ENCODE measurements around the gene SCCPDH.

Gene SCCPDH

DNA sequence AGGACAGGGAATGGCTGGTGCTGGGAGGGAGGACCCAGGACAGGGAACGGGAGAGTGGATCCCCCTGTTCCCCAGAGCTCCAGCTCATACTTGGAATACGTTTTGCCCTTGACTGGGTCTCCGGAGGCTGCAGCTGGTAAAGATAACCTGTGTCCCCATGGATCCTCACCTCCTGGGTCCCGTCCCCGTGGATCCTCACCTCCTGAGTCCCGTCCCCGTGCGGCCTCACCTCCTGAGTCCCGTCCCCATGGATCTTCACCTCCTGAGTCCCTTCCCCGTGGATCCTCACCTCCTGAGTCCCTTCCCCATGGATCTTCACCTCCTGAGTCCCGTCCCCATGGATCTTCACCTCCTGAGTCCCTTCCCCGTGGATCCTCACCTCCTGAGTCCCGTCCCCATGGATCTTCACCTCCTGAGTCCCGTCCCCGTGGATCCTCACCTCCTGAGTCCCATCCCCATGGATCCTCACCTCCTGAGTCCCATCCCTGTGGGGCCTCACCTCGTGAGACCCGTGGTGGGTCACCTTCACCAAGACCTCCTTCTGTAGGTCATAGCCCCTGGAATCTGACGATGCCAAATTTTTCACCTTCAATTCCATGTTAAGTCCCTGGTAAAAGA lies 61.4 kb downstream of the SCCPDH start:
- DNase-seq (ENCODE audit: low read depth, low spot score) = no peak

- no peak for DNase-seq (ENCODE audit: low read depth, low spot score)
Measured at GRCh38 chr1:246786606-246787238, 62.5 kb downstream of the SCCPDH start.

DNA sequence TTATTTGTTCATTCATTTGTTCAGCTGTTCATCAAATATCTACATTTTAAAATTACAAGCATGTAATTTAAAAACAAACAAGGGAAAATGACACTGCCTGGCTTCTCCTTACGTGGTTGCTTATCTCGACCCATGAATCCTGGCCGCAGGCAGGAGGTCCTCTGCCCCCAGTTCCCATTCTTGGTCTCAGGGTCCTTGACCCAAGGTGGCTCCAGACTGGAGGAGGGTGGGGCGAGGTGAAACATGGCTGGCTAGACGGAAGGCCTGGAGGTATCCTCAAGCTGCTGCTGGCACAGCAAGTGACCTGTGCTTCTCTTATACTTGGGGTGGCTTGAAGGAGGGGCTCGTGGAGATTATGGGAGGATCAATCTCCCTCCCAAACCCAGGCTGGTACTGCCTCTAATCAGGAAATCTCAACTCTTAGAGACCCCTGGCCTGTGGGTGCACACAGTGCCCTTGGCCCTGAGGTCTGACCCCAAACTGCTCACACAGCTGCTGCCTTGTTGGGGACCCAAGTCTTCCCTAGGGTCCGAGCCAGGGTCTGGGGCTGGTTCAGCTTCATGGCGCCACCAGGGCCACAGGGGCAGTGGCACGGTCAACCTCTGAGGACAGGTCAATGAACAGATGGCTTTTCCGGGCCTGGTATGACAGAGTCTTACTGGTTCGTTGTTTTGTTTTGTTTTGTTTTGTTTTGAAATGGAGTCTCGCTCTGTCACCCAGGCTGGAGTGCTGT lies 63.7 kb downstream of the SCCPDH start:
- DNase-seq (ENCODE audit: low read depth, low spot score) = no peak

DNA sequence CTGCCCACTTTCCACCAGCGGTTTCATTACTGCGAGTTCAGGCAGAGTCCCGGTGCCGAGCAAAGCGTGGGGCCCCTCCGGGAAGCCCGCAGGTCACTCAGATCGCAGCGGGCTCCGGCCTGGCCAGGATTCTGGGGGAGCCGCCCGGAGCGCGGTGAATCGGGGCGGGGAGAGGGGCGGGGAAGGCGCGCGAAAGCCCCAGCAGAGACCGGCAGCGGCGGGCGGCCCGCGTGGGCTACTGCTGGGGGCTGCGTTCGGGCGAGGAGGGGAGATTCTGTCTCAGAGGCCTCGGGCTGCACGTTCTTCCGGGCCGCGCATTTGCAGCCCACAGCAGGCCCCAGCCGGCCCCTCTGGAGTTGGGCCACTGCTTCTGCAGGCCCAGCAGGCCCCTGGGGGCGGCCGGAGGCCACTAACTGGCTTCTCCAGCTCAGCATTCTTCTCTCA lies 64.7 kb downstream of the SCCPDH start:
- no peak for DNase-seq (ENCODE audit: low read depth, low spot score)

DNA sequence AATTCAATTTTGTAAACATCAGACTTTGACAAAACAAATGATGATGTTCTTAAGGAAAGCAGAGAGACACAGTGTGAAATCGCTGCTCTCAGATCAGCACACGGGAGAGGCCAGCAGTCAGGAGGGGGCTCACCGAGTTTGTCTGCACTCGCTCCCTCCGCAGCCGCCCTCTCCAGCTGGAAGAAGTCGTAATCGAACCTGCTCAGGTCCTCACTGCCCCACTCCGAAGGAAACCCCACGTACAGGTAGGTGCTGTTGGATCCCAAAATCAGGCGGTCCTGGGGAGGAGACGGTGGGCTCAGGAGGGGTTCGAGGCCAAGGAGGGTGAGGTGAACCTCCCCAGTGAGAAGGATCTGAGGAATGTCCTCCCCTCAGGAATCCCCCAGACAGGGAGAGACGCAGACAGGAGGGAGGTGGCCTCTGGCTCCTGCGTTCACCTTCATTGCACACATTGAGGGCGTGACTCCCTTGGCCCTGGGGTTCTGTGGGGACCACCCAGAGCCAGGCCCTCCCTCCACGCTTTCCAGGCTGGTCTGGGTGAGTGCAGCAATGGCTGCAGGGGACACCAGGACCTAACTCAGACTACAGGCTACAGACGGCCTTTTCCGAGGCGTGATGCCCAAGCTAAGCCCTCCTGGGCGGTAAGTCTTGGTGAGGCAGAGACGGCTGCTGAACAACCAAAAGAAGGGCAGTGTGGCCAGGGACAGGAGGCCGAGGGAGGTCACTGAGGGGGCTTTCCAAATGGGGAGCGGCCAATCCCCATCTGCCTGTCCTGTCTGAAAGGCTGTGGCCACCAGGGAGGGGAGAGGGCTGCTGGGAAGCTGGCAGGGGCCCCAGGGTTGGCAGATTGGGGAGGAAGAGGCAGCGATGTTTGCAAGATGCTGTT lies 65.5 kb downstream of the SCCPDH start:
- DNase-seq (ENCODE audit: low read depth, low spot score) = no peak

- DNase-seq (ENCODE audit: low read depth, low spot score) = no peak
Measured at GRCh38 chr1:246790364-246790763, 66.2 kb downstream of the SCCPDH start.

GRCh38 chr1:246790833-246791232 lies 66.6 kb downstream of the SCCPDH start:
- DNase-seq (ENCODE audit: low read depth, low spot score) = no peak

GRCh38 chr1:246791303-246791918 lies 67.2 kb downstream of the SCCPDH start:
- no peak for DNase-seq (ENCODE audit: low read depth, low spot score)

- DNase-seq (ENCODE audit: low read depth, low spot score) = no peak
Measured at GRCh38 chr1:246792603-246793002, 68.4 kb downstream of the SCCPDH start.

GRCh38 chr1:246793356-246793896 lies 69.2 kb downstream of the SCCPDH start:
- DNase-seq (ENCODE audit: low read depth, low spot score) = no peak

DNA sequence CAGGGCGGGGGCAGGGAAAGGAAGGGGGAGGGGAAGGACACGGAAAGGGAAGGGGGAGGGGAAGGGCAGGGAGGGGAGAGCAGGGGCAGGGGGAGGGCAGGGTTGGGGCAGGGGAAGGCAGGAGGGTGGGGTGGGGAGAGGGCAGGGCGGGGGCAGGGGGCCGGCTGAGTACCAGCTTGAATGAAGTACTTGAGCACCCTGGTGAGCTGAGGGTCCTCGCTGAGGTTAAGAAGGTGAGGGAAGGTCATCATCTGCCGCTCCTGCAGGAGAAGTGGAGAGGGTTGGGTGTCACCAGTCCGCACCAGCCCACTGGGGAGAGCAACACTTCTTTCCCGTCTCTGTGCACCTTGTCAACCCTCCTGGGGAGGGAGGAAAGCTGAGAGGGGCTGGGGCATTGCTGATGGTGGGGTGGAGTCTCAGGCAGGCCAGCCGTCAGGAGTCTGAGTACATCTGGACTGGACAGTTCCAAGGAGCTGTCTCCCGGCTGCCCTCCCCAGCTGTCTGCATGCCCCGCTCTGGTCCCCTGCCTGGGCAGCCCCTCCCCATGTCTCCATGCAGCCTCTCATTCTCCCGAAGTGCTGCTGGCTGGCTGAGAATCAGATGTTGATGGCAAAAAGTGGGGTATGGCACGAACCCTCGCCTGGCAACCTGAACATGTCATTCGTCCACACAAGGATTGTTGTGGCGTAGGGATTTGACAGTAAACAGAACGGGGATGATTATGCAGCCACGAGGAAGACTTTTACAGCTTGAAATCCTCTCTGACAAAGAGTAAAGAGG lies 70.0 kb downstream of the SCCPDH start:
- no peak for DNase-seq (ENCODE audit: low read depth, low spot score)

- DNase-seq (ENCODE audit: low read depth, low spot score) = no peak
Measured at GRCh38 chr1:246794828-246795671, 70.8 kb downstream of the SCCPDH start.

GRCh38 chr1:246795906-246796694 lies 71.9 kb downstream of the SCCPDH start:
- DNase-seq (ENCODE audit: low read depth, low spot score) = no peak

DNA sequence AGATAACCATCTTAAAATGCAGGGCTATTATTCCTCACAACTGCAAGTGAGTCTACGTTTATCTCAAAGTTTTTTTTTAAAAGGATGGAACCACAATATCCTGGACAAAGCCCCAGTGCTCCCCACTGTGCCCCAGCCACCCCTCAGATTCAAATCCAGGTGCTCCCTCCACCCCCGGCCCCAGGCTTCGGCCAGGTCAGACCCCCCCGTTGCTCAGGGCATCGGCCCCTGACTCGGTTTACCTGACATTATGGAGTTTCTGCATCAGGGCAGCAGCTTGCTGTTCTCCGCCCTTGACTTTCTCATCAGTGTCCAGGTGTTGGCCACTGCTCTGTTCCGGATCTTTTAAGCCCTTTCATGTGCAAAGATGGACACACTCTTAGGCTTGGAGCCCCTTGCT lies 72.9 kb downstream of the SCCPDH start:
- no peak for DNase-seq (ENCODE audit: low read depth, low spot score)

- no peak for DNase-seq (ENCODE audit: low read depth, low spot score)
Measured at GRCh38 chr1:246797597-246797996, 73.4 kb downstream of the SCCPDH start.

DNA sequence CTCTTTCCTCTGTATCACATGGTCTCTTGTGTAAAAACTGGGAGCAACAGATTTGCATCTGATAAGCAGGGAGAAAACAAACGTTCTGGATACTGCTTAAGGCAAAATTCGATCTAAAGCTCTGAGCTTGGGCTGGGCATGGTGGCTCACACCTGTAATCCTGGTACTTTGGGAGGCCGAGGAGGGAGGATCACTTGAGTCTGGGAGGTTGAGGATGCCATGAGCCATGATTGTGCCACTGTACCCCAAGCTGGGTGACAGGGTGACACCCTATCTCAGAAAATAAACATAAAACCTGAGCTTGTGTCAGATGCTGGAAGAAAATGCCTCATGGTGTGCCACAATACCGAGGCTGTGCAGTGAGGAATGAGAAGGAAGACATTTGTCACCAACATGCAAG lies 73.9 kb downstream of the SCCPDH start:
- DNase-seq (ENCODE audit: low read depth, low spot score) = no peak

DNA sequence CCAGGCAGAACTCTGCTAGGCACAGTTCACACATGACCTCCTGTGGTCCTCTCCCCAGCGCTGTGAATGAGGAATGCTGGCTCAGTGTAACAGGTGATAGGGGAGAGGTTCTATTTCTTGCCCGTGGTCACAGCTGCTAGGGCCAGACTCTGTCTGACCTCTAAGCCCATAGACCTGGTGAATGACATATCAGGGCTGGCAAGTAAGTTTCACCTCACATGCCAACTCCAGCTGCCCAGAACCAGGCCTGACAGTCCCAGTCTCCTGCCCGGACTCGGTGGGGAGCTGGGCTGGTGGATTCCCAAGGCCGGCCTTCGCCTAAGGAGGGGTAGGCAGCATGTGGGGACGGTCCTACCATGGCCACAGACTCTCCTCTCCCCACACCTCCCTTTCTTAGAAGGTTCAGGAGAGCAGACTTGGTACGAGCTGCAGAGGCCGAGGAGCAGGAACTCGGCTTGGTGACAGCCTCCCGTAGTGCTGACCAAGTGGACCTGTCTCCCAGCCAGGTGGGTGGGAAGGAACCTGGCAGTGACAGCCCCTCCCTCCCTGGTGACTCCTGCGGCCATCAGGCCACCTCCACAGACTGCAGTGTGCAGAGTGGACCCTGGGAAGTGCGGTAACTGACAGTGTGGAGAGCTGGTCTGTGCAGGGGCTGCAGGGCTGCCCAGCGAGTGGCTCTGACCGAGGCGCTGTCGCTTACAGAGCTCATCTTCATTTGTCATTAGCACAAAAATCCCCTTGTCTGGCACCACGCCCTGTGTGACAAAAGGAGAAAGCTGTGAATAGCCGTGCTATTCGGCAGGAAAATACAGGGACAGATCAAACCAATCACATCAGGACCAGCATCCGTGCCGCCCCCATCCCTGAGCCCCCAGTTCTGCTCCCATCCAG lies 74.6 kb downstream of the SCCPDH start:
- DNase-seq (ENCODE audit: low read depth, low spot score) = no peak

- no peak for DNase-seq (ENCODE audit: low read depth, low spot score)
Measured at GRCh38 chr1:246800356-246800755, 76.1 kb downstream of the SCCPDH start.
